Chondrocyte (in vitro differentiated cells): ENCODE measurements around the gene SULT1C4. TPM values are rescaled to one million over a fixed set of nuclear protein-coding genes. Genes with fewer than 3 reads are reported as not detected.
"Not testable (repeated sequence)": the region's sequence is repeated elsewhere in the genome, so short reads cannot be mapped to it uniquely, and the experiment has no call there.

ENCODE experiments used
- DNase-seq: peaks from one replicate; pipeline ENCODE4 v3.0.0; 2021; ENCODE audit warnings: mixed read lengths, low spot score
- H3K27ac Mint-ChIP-seq: one replicate; pipeline ENCODE4 v1.8.0; 2021; ENCODE audit warnings: mild to moderate bottlenecking, moderate library complexity, mixed read lengths; ENCODE audit not compliant: unreplicated experiment
- H3K27me3 Mint-ChIP-seq: 2 replicates; pipeline ENCODE4 v1.8.0; 2021; ENCODE audit warnings: low read depth, mixed read lengths
- H3K36me3 Mint-ChIP-seq: 2 replicates; pipeline ENCODE4 v1.8.0; 2021; ENCODE audit warnings: low read depth, mixed read lengths
- H3K4me1 Mint-ChIP-seq: 2 replicates; pipeline ENCODE4 v1.8.0; 2021; ENCODE audit warnings: low read depth, mild to moderate bottlenecking, mixed read lengths
- H3K4me3 Mint-ChIP-seq: one replicate; pipeline ENCODE4 v1.8.0; 2021; ENCODE audit warnings: mild to moderate bottlenecking, moderate library complexity, mixed read lengths; ENCODE audit not compliant: unreplicated experiment
- H3K9me3 Mint-ChIP-seq: 2 replicates; pipeline ENCODE4 v1.8.0; 2021; ENCODE audit warnings: low read depth, mixed read lengths
- total RNA-seq: library from RNA; stranded (reverse); gene quantifications from 3 replicates; pipeline ENCODE4 v1.2.1, GENCODE V29; 2021
- TF ChIP-seq, protein P1 (sequence below): fragments of 200-600 bp; sonication (generic); IDR thresholded peaks from 2 replicates; pipeline ENCODE4 v1.5.0; 2021; ENCODE audit warnings: antibody characterized with exemption, mild to moderate bottlenecking, moderate library complexity

Gene SULT1C4
- total RNA-seq, 1 donor from 2014 or later = 0.60 TPM

DNA sequence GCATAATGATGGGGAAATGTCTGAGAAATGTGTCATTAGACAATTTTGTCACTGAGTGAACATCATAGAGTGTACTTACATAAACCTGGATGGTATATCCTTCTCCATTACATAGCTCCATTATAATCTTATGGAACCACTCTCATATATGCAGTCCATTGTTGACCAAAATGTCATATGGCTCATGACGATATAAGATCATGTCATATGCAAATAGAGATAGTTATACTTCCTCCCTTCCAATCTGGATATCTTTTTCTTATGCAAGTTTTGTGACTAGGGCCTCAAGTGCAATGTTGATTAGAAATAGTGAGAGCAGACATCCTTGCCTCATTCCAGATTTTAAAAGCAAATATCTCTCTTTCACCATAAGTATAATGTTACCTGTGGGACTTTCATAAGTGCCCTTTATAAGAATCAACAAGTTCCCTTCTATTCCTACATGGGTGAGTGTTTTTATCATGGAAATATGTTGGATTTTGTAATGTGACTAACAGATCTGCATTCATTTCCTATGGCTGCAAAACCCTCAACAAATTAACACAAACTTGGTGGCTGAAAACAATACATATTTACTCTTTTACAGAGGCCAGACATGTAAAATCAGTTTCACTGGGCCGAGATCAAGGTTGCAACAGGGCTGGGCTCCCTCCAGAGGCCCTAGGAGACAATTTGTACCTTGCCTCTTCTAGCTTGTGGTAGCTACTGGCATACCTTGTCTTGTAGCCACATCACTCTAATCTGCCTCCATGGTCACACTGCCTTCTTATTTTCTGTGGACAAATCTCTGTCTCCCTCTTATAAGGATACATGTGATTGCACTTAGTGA lies 21.6 kb upstream of the SULT1C4 start:
- H3K4me1 Mint-ChIP-seq = peaks cover 16% of the 10 kb centered on the region
- no peaks in the 10 kb centered on the region for H3K27me3 Mint-ChIP-seq
- TF ChIP-seq, protein P1, sequence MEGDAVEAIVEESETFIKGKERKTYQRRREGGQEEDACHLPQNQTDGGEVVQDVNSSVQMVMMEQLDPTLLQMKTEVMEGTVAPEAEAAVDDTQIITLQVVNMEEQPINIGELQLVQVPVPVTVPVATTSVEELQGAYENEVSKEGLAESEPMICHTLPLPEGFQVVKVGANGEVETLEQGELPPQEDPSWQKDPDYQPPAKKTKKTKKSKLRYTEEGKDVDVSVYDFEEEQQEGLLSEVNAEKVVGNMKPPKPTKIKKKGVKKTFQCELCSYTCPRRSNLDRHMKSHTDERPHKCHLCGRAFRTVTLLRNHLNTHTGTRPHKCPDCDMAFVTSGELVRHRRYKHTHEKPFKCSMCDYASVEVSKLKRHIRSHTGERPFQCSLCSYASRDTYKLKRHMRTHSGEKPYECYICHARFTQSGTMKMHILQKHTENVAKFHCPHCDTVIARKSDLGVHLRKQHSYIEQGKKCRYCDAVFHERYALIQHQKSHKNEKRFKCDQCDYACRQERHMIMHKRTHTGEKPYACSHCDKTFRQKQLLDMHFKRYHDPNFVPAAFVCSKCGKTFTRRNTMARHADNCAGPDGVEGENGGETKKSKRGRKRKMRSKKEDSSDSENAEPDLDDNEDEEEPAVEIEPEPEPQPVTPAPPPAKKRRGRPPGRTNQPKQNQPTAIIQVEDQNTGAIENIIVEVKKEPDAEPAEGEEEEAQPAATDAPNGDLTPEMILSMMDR = no peak
- DNase-seq = no peak
- H3K27ac Mint-ChIP-seq = no peak overlapping the region
- no peaks in the 10 kb centered on the region for H3K9me3 Mint-ChIP-seq
- H3K4me3 Mint-ChIP-seq = no peak overlapping the region
- no peaks in the 10 kb centered on the region for H3K36me3 Mint-ChIP-seq

DNA sequence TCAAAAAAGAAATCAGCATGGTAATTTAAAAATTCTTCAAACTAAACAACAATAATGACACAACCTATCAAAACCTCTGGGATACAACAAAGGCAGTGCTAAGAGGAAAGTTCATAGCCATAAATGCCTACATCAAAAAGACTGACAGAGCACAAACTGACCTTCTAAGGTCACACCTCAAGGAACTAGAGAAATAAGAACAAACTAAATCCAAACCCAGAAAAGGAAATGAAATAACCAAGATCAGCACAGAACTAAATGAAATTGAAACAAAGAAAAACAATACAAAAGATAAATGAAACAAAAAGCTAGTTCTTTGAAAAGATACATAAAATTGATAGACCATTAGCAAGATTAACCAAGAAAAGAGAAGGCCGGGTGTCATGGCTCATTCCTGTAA lies 18.4 kb upstream of the SULT1C4 start:
- H3K4me1 Mint-ChIP-seq = not testable (repeated sequence)

DNA sequence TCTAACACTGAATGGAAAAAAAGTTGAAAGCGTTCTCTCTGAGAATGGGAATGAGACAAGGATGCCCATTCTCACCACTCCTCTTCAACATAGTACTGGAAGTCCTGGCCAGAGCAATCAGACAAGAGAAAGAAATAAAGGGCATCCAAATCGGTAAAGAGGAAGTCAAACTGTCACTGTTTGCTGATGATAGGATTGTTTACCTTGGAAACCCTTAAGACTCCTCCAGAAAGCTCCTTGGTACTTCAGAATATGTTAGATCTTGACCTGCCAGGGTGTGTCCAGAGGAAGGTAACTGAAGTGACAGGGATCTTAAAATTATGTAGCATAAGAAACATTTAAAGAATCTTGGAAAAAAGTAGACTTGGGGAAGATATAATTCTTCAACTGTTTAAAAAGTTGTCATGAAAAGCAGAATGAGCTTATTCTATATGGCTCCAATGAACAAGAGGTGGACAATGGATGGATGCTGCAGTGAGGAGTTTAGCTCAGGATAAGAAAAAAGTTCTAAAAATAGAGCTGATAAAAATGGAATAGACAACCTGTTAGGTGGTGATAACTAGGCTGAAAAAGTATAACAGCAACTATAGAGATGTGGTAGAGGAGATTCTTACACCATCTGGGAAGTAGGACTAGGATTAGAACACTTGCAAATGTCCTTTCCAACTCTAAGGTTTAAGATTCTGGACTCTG lies 16.8 kb upstream of the SULT1C4 start:
- Mint-ChIP-seq H3K9me3 (peaks cover 9% of the 10 kb centered on the region), H3K4me1 (peaks cover 12% of the 10 kb centered on the region), H3K27ac (no peak overlapping the region), H3K36me3 (no peaks in the 10 kb centered on the region), H3K4me3 (no peak overlapping the region), H3K27me3 (no peaks in the 10 kb centered on the region)
- TF ChIP-seq, protein P1 = no peak
- DNase-seq = no peak

More for the DNA sequence above, 18.4 kb upstream of the SULT1C4 start:
- not testable (repeated sequence) for H3K36me3 Mint-ChIP-seq, H3K27ac Mint-ChIP-seq, H3K9me3 Mint-ChIP-seq, DNase-seq, H3K4me3 Mint-ChIP-seq, H3K27me3 Mint-ChIP-seq

DNA sequence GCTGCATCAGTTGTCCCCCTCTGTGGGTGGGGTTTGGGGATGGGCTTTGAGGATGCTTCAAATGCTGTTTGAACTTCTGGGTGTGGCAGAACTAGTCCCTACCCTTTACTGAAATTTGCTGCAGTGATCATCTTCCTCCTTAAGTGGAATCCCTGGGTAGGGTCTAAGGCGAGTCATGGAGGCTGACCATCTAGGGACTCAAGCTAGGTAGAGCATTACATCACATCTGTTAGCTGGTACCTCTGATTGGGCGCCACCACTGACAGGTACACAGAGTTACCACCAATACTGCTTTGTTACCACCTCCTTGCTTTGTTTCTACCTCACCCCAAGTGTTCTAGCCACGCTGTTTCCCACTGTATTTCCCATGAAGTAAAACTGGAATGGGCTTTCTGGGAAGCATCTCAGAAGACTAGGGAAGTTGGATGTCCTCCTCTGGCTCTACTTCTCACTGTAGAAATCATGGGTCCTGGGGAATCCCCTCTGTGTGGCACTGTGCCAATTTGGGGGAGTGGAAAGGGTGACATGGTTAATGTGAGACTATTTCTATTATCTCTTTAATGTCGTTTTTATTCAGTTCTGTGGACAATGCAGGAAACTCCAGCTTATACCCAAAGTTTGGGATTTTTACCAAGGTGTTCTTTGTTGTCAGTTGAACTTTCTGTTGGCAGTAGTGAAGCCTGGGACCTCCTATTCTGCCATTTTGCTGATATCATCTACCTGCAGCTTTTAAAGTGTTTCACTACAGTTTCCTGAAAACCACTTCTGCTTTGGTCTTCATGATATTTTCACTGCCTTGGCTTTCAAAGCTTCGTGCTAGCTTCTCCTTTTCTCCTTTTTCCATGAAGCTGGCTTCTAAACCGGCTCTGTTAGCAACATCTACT lies 14.5 kb upstream of the SULT1C4 start:
- H3K36me3 Mint-ChIP-seq = no peaks in the 10 kb centered on the region

DNA sequence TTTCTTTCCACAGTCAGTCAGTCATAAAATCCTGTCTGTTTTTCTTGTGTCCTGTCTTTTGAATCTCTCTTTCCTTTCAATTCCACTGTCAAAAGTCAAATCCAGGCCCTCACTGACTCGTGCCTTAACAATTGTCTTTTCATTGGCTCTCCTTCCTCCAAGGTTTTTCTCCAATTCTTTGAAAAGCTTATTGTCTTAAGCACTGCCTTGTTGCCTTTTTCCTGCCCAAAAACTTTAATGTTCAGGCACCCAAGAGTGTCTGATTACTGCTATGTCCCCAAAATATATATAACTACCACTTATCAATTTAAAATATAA lies 13.9 kb upstream of the SULT1C4 start:
- Mint-ChIP-seq H3K4me1 (peaks cover 29% of the 10 kb centered on the region), H3K36me3 (no peaks in the 10 kb centered on the region), H3K27ac (no peak overlapping the region), H3K9me3 (peaks cover 9% of the 10 kb centered on the region), H3K27me3 (no peaks in the 10 kb centered on the region), H3K4me3 (no peak overlapping the region)
- TF ChIP-seq, protein P1 = no peak
- no peak for DNase-seq

More for the DNA sequence above, 14.5 kb upstream of the SULT1C4 start:
- DNase-seq = no peak
- H3K4me1 Mint-ChIP-seq = peaks cover 26% of the 10 kb centered on the region
- TF ChIP-seq, protein P1 = no peak
- H3K9me3 Mint-ChIP-seq = peaks cover 9% of the 10 kb centered on the region
- no peak overlapping the region for H3K27ac Mint-ChIP-seq
- no peak overlapping the region for H3K4me3 Mint-ChIP-seq
- H3K27me3 Mint-ChIP-seq = no peaks in the 10 kb centered on the region
